SK-N-SH (cell line): Measurements from ENCODE around the gene TOGARAM2.

Experiments used
- CHD2 ChIP-seq: fragments of 150-350 bp; IDR thresholded peaks from 2 replicates; pipeline ENCODE4 v1.6.1; 2018; ENCODE audit warnings: low read length; ENCODE audit not compliant: partially characterized antibody
- CTCF ChIP-seq: fragments of 200-600 bp; sonication (generic); IDR thresholded peaks from 2 replicates; pipeline ENCODE4 v1.6.1; 2017; ENCODE audit warnings: antibody characterized with exemption, mild to moderate bottlenecking, moderate library complexity
- ELF1 ChIP-seq: IDR thresholded peaks from 2 replicates; pipeline ENCODE4 v1.4.0; 2012
- EP300 ChIP-seq, 2 experiments: IDR thresholded peaks; 2 replicates each; pipeline versions ENCODE4 v1.4.0 to v1.6.1; 2012; ENCODE audit warnings: borderline replicate concordance in 1 of 2, low read depth in 1 of 2, low read length in 1 of 2
- FOXJ3 ChIP-seq: sonication (generic); formaldehyde crosslinking; IDR thresholded peaks from 2 replicates; pipeline ENCODE4 v1.5.1; 2020; ENCODE audit warnings: mild to moderate bottlenecking, missing genetic modification reagents
- GABPA ChIP-seq: IDR thresholded peaks from 2 replicates; pipeline ENCODE4 v1.4.0; 2012; ENCODE audit warnings: low read depth, mild to moderate bottlenecking
- JUND ChIP-seq: IDR thresholded peaks from 2 replicates; pipeline ENCODE4 v1.4.0; 2012
- MAX ChIP-seq: IDR thresholded peaks from 2 replicates; pipeline ENCODE4 v1.4.0; 2012; ENCODE audit warnings: low read depth
- POLR2AphosphoS5 ChIP-seq: IDR thresholded peaks from 2 replicates; pipeline ENCODE4 v1.6.1; 2012; ENCODE audit warnings: low read depth, low read length
- REST ChIP-seq: IDR thresholded peaks from 2 replicates; pipeline ENCODE4 v1.6.1; 2012; ENCODE audit warnings: mild to moderate bottlenecking, low read depth, low read length, moderate library complexity
- SIN3A ChIP-seq: IDR thresholded peaks from 2 replicates; pipeline ENCODE4 v1.6.1; 2012; ENCODE audit warnings: low read depth, mild to moderate bottlenecking, low read length, moderate library complexity, borderline replicate concordance
- SMC3 ChIP-seq: IDR thresholded peaks from 2 replicates; pipeline ENCODE4 v1.6.1; 2012; ENCODE audit warnings: low read depth, low read length, improper control_type of control experiment
- TAF1 ChIP-seq: IDR thresholded peaks from 2 replicates; pipeline ENCODE4 v1.6.1; 2012; ENCODE audit warnings: low read depth, mild to moderate bottlenecking, low read length, moderate library complexity, borderline replicate concordance

GRCh38 chr2:29047083-29047845 lies 66.2 kb downstream of the TOGARAM2 start:
- TF ChIP-seq CTCF (no peak), CHD2 (no peak), TAF1 (no peak), FOXJ3 (CRISPR knock-in tag) (no peak), EP300 (IDR thresholded peaks at IDR 0.05; ENCODE audit: borderline replicate concordance in 1 of 2, low read depth in 1 of 2, low read length in 1 of 2) (no peak), GABPA (no peak), JUND (no peak), REST (no peak), ELF1 (no peak), POLR2AphosphoS5 (no peak), SMC3 (no peak), MAX (no peak), SIN3A (no peak)
